ENCODE data around the gene DCAF17. TPM values are rescaled to one million over a fixed set of nuclear protein-coding genes. Genes with fewer than 3 reads are reported as not detected.
"Not testable (repeated sequence)": the region's sequence is repeated elsewhere in the genome, so short reads cannot be mapped to it uniquely, and the experiment has no call there.

Gene DCAF17
- total RNA-seq, 1 experiment from 2014 or later, result 13.0 TPM

DNA sequence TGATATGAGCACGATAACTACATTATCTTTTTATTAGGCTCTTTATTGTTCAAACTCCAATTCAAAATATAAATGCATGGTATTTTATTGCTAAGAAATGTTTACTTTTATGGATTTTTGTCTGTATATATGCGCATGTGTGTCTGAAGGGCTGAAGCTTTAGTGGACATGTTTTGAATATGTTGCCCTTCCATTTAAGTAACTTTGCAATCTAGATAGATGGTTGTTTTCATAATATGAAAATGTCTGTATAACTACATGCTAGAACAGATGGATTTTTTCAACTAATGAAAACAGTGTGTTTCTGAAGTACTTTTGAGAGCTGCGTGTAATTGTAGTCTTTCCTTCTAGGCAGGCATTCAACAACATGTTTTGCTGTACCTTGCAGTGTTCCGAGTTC, 18.7 kb downstream of the DCAF17 start:
- no peak for DNase-seq (ENCODE audit: low read depth)

GRCh38 chr2:171459498-171459897, 25.5 kb downstream of the DCAF17 start:
- DNase-seq (ENCODE audit: low read depth), result no peak

GRCh38 chr2:171460537-171460936, 26.5 kb downstream of the DCAF17 start:
- no peak for DNase-seq (ENCODE audit: low read depth)

- no peak for DNase-seq (ENCODE audit: low read depth)
These were observed 35.1 kb downstream of the DCAF17 start for GRCh38 chr2:171469176-171469575.

DNA sequence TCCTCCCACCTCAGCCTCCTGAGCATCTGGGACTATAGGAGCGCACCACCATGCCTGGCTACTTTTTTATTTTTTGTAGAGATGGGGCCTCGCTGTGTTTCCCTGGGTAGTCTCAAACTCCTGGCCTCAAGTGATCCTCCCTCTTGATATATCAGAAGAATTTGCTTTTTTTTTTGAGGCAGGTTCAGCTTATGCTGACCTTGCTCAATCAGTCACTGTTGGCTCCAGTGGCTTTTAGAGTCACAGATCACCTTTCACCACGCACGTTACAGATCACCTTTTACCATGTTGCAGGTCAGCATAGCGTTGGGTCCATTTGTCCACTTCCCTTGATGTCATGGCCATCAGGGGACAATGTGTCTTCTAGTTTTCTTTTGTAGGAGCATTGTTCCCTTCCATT, 36.1 kb downstream of the DCAF17 start:
- DNase-seq (ENCODE audit: low read depth), result no peak

- DNase-seq (ENCODE audit: low read depth), result no peak
These were observed 42.0 kb downstream of the DCAF17 start for GRCh38 chr2:171475979-171476378.

GRCh38 chr2:171478345-171478744, 44.3 kb downstream of the DCAF17 start:
- peak; percentile 5 for DNase-seq (ENCODE audit: low read depth)

DNA sequence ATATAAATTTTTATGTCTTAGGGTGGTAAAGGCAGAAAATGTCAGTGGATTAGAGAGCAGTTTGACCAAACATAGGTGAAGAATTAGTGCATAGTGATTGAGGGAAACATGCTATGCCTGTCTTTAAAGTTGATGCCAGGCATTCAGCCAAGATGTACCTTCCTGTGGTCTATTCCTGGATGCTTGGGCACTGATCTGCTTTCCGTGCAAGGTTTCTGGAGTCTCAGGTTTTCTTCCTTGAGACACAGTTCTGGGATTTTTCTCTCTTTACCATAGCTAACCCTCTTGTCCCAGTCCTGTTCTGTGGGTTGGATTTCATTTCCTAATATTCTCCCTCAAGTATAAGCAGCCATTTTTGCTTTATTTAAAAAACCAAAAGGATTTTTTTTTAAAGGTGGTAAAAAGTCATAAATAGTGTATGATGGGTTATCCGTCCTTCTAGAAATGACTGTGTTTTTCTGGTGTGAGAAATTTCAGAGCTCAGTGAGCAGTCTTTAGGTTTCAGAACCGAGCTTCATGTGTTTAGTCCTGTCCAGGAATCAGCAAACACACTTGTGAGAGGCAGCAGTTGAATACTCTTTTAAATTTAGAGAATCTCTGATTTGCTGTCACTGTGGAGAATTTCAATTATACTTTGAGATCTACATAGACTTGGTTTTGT, 45.3 kb downstream of the DCAF17 start:
- DNase-seq (ENCODE audit: low read depth), result peak; percentile 60

DNA sequence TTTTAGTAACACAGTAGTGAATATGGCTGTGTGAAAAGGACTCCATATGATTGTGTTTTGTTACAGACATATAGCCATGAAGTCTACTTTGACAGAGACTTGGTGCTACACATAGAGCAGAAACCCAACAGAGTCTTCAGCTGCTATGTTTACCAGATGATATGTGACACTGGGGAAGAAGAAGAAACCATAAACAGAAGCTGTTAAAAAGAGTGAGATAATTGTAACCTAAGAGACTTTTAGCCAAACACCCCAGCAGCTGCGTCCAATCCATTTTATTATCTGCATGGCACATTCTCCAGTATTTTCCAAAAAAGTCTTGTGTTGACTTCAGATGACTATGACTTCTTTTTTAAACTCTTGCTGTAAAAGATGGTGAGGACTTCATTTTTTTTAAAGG, 46.9 kb downstream of the DCAF17 start:
- DNase-seq (ENCODE audit: low read depth), result no peak

DNA sequence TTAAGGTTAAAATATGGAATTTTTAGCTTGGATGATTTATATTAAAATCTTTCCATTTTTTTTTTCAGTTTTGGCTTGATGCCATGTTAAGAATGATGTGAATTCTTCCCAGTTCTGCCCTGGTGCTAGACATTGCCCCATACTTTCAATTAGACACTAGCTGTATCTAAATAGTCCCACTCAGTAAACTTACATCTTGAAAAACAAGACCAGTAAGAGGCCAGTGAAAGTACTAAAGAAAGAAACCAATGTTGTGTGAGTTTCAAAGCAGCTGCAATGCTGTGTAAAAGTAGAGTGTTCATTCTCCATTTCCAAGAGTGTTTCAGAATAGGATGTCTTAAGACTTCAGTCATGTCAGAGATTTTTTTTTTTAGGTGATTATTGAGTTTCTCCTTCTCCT, 48.3 kb downstream of the DCAF17 start:
- DNase-seq (ENCODE audit: low read depth), result no peak

DNA sequence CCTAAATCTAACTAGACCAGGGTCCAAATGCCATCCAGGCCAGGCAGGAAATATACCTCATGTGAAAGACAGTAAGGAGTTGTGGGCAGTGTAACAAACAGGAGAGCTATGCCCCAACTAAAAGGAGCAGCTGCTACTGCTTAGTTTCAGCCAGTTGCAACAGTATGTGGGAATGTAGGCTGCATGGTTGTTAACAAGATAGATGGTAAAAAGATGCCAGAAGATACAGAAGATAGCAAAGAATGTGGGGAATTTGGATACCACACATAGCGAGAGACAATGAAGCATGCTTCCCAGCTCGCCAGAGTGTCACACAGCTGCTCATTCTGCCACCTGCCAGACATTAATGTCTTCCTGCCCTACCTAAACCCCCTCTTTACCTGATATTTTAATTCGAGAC, 48.9 kb downstream of the DCAF17 start:
- DNase-seq (ENCODE audit: low read depth), result no peak

GRCh38 chr2:171483793-171484192, 49.8 kb downstream of the DCAF17 start:
- no peak for DNase-seq (ENCODE audit: low read depth)

DNA sequence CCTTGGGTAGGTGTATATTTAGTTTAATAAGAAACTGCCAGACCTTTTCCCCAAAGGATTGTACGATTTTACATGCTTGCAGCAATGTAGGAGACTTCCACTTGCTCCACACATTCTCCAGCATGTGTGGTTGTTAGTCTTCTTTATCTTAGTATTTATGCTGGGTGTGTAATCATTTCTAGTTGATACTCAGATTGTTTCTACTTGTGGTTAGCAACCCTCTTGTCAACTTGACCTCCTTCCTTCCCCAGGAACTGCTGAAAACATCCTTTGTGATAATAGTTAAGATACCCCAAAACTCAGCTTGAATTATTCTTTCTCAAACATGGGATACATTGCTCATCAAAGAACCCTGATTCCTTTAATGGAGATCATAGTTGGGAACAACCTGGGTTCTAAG, 51.1 kb downstream of the DCAF17 start:
- DNase-seq (ENCODE audit: low read depth), result no peak

- DNase-seq (ENCODE audit: low read depth), result no peak
These were observed 53.2 kb downstream of the DCAF17 start for GRCh38 chr2:171487201-171487600.

DNA sequence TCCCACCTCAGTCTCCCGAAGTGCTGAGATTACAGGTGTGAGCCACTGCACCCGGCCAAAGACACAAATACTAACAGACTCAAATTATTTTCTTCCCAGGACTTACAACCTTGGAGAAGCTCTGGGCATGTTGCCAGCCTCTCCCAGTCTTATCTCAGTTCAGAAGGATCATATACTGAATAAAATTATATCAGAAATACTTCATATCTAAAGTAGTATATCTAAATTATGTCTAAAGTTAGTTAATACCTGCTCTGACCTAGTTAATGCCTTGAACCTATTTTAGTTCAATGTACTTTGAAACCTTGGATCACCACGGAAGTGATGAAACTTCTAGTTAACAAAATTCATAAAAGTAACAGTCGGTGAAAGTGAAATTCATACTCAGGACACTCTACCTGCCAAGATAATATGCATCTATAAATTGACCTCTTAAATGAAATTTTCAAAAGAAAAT, 53.8 kb downstream of the DCAF17 start:
- no peak for DNase-seq (ENCODE audit: low read depth)

DNA sequence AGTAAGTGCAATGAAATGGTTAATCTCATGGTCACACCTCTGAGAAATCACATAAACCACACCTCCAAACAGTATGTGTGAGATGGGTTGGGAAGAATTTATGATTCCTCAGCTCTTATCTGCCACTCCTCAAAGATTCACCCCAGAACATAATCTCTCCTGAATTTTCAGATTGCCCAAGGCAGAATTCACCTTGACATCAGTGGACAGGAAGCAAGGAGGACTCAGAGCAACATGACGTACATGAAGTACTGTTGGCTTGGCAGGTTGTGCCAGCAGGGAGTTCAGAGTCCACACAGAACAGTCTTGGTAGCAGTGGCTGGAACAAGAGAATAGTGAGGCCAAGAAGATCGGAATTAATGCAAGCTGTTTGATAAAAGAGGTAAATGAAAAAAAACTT, 56.6 kb downstream of the DCAF17 start:
- DNase-seq (ENCODE audit: low read depth), result no peak

DNA sequence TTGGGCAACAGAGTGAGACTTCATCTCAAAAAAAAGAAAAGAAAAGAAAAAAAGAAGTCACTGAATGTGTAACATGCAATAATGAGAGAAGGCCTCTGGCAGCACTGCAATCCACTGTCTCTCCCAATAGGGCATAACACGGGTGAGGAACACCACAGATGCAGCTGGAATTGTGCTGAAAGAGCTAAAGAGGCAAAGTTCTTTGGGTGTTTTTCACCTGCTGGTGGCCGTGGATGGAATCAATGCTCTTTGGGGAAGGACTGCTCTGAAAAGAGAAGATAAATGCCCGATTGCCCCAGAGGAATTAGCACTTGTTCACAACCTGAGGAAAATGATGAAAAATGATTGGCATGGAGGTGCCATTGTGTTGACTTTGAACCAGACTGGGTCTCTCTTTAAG, 57.3 kb downstream of the DCAF17 start:
- no peak for DNase-seq (ENCODE audit: low read depth)

DNA sequence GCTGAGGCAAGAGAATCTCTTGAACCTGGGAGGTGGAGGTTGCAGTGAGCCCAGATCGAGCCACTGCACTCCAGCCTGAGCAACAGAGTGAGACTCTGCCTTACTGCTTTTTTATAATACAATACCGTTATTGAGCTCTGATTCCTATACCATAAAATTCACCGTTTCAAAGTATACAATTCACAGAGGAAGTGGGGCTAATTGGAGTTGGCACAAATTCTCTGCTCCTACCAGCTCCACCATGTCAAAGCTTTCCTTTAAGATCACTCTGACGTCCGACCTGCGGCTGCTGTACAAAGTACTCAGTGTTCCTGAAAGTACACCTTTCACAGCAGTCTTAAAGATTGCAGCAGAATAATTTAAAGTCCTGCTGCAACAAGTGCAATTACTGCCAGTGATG, 58.6 kb downstream of the DCAF17 start:
- no peak for DNase-seq (ENCODE audit: low read depth)

GRCh38 chr2:171497664-171498063, 63.6 kb downstream of the DCAF17 start:
- DNase-seq (ENCODE audit: low read depth), result not testable (repeated sequence)

DNA sequence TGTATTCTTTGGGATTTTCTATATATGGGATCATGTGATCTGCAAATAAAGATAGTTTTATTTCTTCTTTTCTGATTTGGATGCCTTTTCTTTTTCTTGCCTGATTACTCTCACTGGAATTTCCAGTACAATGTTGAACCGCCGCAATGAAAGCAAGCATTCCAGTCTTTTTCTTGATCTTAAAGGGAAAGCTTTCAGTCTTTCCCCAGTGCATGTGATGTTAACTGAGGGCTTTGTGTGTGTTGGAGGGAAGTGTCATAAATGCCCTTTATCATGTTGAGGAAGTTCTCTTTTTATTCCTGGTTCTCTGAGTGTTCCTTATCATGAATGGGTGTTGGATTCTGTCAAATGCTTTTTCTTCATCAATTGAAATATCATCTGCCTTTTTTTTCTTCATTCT, 71.3 kb downstream of the DCAF17 start:
- DNase-seq (ENCODE audit: low read depth), result no peak

- DNase-seq (ENCODE audit: low read depth), result no peak
These were observed 76.1 kb downstream of the DCAF17 start for GRCh38 chr2:171509945-171510731.

- no peak for DNase-seq (ENCODE audit: low read depth)
These were observed 78.0 kb downstream of the DCAF17 start for GRCh38 chr2:171512014-171512413.

GRCh38 chr2:171512683-171513195, 78.7 kb downstream of the DCAF17 start:
- DNase-seq (ENCODE audit: low read depth), result no peak

All from M059J (cell line).